GM13977 (cell line): Measurements from ENCODE around the gene GALNT7.

Experiments used
- DNase-seq: peaks from one replicate; pipeline ENCODE4 v3.0.0; 2012; ENCODE audit warnings: low spot score
- in situ Hi-C: fragments of 300-500 bp; cut with MboI; formaldehyde crosslinking; loops from one replicate; pipeline ENCODE4 v1.12.0; 2022; ENCODE audit warnings: low sequenced_read_pairs, low pct_unique_long_range_greater_than_20kb, mixed read lengths, inconsistent platforms; ENCODE audit not compliant: unreplicated experiment
- TF ChIP-seq, protein P1 (sequence below): IDR thresholded peaks from 2 replicates; pipeline ENCODE4 v1.5.1; 2012; ENCODE audit warnings: mild to moderate bottlenecking, control low read depth; ENCODE audit not compliant: insufficient read depth; ENCODE audit errors: extremely low read depth, missing control alignments

The GALNT7 gene

DNA sequence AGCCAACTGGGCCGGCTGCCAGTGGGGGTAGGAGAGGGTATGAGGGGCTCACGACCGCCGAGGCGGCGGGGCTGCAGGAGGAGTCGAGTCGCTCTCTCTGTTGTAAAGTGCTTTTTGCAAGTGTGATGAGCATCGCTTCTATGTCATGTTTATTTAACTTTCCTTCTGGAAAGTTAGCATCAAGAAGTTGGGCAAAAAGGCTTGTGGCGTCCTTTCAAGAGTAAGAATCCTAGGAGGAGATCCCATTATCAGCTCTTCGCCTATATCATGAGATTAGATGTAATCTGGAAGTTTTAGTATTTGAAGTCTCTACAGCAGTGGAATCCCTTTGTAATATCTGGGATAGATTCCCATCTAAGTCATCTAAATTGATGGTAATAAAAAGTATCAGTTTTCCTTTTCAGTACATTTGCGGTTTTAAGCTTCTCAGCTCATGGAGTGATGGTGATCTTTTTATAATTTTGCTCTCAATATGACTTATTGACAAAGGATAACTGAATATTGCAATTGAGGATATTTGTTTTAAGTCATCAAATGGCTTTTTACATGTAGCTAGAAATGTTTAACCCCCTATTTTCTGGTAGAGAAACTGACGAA lies 1.7 kb downstream of the GALNT7 start:
- no peak for DNase-seq
- TF ChIP-seq, protein P1, sequence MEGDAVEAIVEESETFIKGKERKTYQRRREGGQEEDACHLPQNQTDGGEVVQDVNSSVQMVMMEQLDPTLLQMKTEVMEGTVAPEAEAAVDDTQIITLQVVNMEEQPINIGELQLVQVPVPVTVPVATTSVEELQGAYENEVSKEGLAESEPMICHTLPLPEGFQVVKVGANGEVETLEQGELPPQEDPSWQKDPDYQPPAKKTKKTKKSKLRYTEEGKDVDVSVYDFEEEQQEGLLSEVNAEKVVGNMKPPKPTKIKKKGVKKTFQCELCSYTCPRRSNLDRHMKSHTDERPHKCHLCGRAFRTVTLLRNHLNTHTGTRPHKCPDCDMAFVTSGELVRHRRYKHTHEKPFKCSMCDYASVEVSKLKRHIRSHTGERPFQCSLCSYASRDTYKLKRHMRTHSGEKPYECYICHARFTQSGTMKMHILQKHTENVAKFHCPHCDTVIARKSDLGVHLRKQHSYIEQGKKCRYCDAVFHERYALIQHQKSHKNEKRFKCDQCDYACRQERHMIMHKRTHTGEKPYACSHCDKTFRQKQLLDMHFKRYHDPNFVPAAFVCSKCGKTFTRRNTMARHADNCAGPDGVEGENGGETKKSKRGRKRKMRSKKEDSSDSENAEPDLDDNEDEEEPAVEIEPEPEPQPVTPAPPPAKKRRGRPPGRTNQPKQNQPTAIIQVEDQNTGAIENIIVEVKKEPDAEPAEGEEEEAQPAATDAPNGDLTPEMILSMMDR: no peak
- in situ Hi-C loops: no loop called here

DNA sequence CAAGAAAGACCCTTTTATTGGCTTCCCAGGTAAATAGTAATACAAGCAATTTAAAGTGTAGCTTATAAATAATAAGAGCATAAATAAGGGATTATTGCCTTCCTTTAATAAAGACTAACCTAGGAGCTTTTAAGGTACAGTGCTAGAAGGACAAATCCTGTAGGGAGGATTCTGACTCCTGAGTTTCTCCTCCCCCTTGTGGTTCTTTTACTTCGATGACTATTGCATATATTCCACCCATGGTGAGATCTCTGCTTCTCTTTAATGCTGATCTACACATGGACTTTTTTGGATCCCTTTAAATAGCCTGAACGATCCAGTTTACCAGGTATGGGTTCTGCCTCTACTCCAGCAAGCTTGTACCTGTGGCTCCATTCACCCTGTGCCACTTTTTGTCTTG lies 2.5 kb downstream of the GALNT7 start:
- in situ Hi-C loops: no loop called here
- TF ChIP-seq, protein P1: peak; percentile 15
- DNase-seq: no peak

DNA sequence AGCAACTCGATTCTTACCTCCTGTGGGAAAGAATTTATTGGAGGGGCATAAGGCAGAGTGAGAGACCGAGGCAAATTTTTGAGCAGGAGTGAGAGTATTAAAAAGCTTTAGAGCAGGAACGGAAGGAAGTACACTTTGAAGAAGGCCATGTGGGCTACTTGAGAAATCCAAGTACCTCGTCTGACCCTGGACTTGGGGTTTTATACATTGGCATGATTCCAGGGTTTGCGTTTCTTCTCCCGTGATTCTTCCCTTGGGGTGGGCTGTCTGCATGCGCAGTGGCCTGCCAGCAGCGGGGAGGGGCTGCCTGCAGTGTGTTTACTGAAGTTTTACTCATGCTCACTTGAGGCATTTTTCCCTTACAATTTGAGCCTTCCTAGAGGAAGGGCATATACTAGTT lies 3.4 kb downstream of the GALNT7 start:
- in situ Hi-C loops: no loop called here
- no peak for DNase-seq

DNA sequence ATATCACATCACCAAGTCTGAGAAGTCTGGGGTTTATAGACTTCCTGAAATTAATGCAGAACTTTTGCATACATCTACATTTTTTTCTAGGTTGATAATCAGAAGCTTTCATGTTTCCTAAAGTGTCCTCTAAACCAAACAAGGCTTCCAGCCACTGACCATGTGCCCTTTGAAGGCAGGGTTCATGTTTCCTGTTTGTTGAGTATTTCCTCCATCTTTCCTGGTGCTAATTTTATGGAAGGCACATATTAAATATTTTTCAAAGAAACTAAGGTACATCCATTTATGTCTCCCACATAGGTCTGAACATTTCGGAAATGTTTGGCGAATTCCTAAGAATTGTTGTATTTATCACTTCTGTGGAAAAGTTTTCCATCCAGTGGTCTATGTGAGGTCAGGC lies 5.6 kb downstream of the GALNT7 start:
- in situ Hi-C loops: no loop called here
- no peak for DNase-seq
- TF ChIP-seq, protein P1: no peak

More for the DNA sequence above, 3.4 kb downstream of the GALNT7 start:
- TF ChIP-seq, protein P1: no peak

DNA sequence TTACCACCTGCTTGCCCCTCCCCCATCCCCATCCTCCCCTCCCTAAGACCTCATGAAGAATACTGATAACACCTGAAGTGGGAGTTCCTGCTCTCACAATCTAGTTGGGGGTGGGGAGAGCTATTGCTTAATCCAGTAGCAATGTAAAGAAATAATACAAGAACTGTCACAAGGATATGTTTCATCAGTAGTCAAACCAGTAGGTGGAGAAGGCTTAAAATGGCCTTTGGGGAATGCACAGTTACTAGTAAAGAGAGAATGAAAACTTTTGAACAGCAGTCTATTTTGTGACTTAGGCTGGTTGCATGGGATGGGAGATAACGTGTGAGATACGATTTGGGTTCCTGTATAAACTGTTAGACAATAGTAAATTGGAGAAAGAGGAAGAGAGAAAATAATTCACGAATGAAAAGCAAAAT lies 6.0 kb downstream of the GALNT7 start:
- in situ Hi-C loops: no loop called here
- DNase-seq: no peak
- TF ChIP-seq, protein P1: no peak

DNA sequence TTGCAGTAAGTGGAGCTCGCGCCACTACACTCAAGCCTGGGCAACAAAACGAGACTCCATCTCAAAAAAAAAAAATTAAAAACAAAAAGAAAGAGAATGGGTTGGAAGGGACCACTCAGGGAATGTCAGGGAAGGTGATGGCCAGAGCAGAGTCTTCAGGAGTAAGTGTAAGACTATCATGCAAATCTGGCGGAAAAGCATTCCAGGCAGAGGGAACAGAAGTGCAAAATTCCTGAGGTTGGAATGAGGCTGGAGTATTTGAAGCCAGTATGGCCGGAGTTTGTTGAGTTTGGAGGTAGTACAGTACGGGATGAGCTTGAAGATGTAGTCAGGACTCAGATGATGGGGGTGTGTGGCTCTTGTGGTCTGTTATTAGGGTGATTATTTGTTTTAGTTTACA lies 7.4 kb downstream of the GALNT7 start:
- DNase-seq: no peak
- in situ Hi-C loops: no loop called here

More for the DNA sequence above, 7.4 kb downstream of the GALNT7 start:
- TF ChIP-seq, protein P1: no peak
